Colon (tissue), 2 donors: ENCODE results near the gene LDLRAD4.

Source experiments
- FAIRE-seq: peaks from 2 replicates; lab custom pipeline; 2012; peaks lifted over from hg19 to GRCh38; lab: Jason Lieb, UNC
- donor health status: control.
- donor health status: control.

The LDLRAD4 gene

DNA sequence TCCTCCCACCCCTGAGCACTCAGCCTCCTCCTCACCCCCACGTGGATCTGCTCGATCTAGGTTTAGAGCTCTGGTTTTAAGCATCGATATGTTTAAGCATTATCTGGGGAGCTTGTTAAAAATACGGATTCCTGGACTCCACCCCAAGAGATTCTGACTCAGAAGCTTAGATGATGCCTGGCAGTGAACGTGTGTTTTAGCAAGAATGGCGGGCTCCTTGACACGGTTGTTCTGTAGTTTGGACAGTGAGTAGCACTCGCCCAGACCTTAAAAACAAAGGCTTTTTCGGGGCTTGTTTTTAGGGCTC lies 47.3 kb downstream of the LDLRAD4 start:
- no peak for FAIRE-seq

DNA sequence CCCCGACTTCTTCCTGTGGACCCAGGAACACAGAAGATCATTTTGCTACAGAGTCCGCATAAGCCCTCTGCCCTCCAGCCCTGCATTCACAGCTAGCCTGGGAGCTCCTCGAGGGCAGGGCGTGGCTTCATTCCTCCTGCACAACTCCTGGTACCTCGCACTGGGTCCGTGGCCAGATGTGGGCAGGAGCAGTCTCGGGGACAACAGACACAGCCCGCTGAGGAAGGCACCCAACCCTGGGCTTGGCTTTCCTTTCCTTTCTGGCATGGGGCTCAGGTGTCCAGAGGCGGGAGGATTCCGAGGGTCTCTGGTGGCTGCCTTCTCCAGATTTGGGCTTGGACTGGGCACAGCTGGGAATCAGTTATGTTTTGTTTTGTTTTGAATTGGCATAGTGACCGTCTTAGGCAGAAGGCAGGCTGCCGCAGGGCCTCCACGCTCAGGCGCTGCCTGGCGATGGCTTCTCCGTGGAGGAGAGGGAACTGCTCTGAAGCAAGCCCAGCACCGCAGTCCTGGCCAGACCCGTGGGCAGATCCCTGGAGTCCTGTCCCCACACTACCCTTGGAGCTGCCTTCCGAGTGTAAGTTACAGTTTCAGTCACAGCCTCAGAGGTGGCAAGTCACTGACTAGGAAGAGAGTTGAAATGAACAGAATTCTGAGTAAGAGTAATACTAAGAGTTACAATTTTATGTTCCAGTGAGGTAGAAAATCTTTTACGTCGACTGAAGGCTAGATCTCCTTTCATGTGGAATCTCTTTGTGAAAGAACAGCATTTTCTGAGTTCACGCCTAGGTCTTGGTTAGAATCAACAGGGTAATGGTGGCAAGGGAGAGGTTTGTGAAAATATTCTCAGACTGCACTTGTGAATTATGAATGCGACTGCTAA lies 47.9 kb downstream of the LDLRAD4 start:
- FAIRE-seq = no peak

DNA sequence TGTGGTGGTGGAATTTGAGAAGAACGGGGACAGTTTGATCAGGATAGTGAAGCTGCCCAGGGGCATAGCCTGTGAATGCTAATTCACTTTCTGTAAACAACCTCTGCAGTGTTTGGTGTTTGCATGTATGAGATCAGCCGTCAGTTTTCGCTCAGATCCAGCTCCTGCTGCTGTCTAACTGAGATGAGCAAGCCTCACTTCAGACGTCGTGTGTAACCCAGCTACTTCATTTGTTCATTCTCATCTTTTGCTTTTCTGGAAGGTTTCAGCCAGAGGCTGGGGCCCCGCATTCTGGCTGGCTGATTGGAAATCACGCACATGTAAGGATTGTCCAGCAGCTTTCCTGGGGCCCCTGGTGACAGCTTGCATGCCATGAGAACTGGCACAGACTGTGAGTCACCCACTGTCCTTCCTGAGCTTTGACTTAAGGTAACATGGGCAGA lies 48.9 kb downstream of the LDLRAD4 start:
- no peak for FAIRE-seq

DNA sequence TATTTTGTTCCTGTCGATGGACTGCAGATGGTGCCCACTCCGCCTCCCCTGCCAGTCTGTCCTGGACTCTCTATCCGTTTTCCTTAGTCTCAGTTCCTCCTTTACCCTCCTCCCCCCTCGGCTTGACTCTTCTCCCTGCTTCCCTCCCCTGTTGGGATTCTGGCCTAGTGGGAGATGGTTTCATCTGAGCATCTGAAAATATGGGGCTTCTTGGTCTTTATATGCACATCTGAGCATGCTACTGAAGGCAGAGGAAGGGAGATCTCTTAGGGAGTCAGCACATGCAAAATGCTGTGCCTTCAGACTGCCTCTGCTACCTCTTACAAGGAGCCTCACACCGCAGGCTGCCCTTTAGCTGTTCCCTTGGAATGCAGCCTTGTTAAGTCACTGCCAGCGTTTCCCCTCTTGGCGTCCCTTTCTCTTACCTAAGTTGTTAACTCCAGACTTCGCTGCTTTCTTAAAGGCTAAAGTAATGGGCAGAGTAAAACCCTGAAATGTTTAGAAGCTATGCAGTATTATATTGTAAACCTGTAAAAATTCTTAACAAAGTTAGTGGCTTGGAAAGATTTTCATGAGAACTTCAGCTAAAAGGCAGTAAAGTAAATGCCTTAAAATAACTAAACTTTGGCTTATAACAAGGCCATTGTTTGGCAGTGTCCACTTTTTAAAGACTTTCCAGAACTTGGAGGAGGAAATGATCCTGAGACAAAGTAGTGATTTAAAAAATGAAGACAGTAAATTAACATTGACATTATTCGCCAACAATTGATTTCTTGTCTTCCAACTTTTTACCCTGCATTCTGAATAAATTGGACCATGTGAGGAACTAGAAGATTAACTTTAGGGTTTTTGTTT lies 49.8 kb downstream of the LDLRAD4 start:
- FAIRE-seq = no peak

DNA sequence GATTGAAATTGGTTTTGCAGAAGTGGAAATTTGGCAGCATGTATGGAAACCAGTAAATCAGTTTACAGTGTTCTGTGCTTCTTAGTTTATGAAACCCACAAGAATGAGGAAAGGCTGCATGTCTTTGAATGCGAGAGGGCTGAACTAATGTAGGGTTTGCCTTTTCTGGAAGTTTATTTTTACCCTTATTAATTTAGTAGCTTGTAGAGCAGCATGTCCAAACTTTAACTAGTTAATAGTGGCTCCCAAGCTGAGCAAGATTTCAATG lies 50.4 kb downstream of the LDLRAD4 start:
- FAIRE-seq = no peak

DNA sequence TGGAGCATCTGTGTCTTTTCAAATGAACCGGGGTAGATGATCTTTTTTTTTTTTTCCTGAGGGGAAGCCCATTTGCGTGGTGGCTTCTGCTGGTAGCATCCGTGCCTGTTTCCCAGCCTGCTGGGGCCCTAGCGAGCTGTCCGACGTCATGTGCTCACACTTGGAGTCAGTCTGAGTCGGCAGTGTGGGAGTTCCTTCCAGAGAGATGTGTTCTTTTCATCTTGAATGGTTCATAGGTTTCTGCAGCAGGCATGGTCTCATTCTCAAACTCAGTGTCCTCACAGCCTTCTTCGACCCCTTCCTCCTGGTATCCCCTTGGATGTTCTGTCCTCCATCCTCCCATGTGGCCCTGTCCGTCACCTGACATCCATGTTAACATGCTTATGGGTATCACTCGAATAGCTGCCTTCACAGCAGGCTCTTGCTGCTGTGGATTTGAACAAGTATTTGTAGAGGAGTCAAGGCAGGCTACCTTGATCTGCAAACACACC lies 51.0 kb downstream of the LDLRAD4 start:
- no peak for FAIRE-seq

DNA sequence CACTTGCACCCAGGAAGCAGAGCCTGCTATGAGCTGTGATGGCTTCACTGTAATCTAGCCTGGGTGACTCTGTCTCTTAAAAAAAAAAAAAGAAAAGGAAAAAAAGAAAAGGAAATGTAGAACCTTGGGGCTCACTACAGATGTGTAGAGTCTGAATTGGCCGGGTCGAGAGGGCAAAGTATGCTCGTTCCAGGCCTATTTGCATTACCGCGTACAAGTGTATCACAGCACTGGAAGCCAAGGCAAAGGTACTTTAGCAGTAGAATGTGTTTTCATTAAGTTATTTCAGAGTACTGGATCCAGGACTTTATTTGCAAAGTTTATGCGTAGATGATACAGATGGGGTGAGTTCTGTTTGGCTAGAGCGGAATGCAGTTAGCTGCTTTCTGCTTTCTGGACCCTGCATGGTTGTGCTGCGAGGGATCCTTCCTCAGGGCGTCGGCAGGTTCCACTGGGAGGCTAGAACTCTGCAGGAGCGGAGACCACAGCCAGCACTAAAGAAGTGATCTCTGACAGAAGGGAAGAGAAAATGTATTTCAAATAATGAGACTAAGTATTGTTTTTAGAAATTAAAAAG lies 51.8 kb downstream of the LDLRAD4 start:
- no peak for FAIRE-seq

DNA sequence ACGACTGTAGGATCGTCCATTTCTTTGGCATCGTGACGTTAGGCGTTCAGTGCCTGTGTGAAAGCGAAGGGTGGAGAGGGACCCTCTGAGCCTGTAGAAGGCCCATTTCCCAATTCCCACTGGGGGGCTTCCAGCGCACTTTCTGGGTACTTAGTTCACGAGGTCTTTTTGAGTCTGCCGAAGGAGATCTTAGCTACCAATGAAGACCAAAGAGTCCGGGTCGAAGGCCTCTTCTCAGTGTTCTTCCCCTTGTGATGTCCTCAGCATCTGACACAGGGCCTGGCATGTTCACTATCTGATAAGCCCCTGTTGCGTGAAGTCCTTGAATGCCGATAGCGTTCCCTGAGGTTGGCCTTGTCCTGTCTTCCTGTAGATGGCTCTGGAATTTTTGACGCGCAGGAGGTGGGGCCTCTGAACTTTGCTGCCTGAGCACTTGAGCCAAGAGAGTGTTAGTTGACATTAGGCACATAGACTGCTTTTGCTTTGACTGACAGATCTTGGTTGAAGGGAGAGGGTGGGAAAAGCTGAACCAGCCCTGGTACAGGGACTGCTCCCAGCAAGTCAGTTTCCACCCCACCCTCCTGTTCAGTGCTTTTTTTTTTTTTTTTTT lies 52.8 kb downstream of the LDLRAD4 start:
- no peak for FAIRE-seq

DNA sequence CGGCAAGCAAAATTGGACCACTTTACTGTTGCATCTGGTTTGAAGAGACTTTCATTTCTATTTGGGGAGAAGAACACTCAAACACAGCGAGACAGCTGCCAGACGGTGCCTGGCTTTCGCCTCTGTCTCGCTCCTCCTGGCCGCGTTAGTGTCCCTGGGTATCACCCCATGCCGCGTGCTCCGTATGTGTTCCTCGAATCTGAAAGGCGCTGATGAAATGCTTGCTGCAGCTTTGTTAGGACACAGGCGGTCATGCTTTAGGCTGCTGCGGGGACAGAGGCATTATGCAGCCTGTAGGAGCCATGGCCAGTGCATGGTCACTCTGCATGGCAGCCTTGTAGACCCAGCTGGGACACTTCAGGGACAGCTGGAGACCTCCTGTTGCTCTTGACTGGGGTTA lies 53.9 kb downstream of the LDLRAD4 start:
- no peak for FAIRE-seq

DNA sequence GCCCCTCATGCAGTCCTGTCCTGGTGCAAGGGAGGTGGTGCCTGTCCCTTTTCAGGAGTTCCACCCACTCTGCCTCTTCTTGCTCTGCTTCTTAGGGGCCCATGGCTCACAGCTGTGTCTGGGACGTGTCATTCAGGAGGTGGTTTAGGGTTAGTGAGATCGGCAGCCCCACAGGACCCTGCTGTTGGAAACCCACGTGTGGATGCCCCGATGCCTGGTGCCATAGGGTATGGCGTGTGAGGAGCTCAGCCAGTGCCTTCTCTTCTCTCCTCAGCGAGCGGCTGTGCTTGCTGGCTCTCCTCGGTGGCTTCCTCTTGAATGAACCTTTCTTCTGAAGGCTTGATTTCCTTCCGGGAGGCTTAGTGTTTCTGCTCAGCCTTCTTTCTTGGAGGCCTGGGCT lies 55.2 kb downstream of the LDLRAD4 start:
- no peak for FAIRE-seq

DNA sequence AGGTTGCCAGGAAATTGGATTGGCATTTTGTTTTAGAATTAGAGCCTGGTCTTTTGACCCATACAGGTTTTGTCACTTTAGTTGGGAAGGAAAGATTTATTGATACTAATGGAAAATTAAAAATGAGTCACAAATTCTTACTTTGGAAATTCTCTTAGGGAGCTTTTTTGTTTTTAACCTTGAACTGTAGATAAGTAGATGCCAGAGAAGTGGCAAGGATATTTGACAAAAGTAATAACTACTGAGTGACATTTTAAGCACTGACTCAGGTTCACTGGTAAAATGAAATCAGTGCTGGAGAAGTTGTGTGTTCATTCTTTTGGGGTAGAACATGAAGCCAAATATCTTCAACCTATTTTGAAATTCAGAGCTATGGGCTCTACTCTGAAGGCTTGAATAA lies 56.5 kb downstream of the LDLRAD4 start:
- FAIRE-seq = no peak

DNA sequence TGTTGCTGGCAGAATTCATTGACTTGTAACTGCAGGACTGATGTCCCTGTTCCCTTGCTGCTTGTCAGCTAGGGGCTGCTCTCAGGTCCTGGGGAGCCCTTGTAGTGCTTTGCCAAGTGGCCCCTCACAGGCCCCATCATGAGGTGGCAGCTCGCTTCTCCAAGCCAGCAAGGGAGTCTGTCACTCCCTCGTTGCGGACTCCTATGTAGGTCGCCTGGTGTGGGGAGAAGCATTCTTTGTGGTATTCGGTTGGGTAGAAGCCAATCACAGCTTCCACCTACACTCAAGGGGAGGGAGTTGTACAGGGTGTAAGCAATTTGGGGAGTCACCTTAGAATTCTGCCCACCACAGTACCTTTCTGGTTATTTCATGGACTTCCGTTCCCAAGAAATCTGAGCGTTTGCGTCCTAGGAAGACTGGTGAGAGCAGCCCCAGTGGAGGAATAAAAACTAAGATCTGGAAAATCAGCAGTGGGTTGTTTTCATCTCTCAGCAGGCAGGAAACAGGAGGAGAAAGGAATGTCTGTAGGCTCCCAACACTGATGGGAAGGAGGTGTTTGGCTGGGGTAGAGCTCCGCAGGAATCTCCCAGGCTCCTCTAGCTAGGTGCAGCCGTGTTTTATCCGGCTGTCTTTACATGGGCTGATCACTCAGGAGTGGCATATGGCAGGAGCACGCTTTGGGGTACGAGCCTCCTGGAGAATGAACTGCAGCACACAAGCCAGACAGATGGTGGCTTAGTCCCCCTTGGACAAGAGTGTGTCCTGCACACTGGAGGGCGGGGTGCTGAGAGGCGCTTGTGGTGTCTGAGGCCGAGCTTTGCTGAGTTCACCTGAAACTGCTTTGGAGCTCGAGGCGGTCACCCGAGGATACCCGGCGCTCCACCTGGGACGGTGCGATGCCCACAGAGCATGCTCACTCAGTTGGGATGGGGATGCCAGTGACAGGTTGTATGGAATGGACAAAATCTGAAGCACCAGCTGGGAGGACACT lies 58.3 kb downstream of the LDLRAD4 start:
- no peak for FAIRE-seq

DNA sequence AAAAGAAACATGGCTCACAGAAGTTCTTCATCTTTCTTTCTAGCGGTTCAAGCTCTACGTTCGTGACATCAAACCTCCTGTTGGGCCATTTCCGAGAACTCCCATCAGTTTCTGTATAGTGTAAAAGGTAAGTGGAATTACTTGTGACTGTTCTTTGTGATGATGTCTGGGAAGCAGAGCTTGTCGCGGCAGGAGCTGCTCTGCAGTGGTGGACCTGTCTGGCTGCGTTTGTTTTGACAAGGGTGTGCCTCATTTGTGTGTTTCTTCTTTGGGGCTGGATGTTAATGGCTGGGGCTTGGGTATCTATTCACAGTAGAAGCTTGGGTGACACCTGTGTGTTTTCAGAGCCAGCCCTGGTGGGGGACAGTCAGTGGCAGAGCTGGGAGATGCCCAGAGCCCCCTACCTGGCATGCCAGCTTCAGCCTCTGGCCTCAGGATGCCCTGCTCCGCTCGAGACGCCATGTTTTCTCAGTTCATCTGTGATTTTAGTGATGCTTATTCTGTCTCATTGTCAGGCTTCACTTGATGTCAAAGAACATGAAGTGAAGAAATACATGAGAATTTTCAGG lies 59.6 kb downstream of the LDLRAD4 start:
- FAIRE-seq = no peak

DNA sequence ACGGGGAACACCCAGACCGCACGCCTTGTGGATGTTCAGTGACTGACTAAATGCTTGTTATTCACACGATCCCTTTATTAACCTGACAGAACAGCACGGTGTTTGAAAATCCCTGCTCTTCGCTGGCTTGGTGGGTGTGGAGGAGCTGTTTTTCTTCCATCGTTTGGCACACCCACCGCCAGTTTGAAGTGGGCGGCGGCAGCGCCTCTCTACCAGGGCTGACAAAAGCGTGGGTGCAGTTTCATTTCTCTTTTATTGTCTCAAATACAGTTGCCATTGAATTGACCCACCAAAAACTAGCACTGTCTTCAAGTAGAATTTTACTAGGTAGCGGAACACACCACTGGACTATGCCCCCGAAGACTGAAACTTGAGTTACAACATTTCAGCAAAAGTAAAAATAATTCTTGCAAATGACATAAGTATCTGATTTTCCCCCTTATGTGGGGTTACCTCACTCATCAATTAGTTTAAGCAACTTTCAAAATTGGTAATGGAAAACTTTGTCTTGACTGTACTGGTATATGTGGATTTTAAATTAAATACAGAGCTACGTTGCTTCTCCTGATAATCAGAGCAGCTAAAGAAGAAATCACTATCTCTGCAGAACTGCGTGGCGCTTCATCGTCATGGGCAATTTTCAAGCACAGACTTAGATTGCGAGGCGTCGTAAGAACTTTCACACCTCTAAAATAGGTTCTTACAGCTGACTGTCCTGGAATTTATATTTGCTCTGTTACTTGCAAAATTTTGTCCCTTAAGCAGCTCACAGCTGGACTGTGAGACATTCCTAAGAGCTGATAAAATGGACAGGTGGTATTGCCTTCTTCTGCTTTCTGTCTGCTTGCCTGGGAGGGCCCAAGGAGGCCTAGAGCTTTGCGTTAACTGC lies 60.9 kb downstream of the LDLRAD4 start:
- FAIRE-seq = no peak

DNA sequence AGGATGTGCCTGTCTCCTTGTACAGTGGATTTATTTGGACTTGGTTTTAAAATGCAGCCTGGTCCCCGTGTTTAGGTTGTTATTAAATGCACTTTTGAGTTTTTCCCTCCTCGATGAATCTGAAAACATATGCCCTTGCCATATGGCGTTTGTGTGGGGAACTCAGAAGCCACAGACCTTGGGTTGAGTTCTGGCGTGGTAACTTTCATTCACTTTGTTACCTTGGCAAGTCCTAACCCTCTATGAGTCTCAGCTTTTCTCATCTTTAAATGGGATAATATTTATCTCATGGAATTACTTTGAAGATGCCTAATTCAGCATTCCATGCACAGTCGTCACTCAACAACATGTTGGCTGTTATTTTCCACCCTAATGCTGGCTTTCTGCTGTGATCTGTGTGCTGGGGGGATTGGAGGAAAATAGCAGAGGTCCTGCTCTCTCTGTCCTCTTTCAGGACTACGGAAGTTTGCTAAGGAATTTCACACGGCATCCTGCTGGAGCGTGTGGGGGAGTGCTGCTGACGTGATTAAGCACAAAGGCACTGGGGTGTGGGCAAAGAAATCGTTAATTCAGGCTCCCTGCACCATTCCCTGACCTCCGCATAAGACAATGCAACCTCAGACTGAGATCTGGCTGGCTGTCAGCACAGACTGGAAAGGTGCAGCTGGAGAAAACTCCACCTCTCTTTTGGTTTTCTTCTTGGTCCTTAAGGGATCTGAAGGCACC lies 61.7 kb downstream of the LDLRAD4 start:
- no peak for FAIRE-seq

DNA sequence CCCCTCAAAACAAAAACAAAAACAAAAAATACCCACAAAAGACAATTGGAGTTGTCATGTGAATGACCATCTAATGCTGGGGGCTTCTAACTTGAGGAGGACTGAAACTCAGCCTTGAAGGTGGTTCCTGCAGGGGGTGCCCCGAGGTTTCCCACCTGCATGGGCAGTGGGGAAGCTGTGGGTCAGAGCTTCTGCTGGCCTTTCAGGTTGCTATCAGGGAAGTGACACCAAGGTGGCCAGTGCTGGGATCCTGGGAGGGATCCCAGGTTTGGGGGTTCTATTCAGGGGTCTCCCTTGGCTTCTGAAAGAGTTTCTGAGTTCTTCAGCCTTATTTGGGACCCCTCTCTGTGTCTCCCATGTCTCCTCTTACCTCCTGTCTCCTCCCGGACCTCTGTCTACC lies 62.8 kb downstream of the LDLRAD4 start:
- FAIRE-seq = no peak

DNA sequence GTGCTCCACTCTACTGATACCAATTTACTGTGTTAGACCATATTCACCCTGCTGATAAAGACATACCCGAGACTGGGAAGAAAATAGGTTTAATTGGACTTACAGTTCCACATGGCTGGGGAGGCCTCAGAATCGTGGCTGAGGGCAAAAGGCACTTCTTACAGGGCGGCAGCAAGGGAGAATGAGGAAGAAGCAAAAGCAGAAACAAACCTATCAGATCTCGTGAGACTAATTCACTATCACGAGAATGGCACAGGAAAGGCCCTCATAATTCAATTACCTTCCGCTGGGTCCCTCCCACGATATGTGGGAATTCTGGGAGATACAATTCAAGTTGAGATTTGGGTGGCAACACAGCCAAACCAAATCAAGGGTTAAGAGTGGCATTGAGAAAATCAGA lies 65.2 kb downstream of the LDLRAD4 start:
- no peak for FAIRE-seq

DNA sequence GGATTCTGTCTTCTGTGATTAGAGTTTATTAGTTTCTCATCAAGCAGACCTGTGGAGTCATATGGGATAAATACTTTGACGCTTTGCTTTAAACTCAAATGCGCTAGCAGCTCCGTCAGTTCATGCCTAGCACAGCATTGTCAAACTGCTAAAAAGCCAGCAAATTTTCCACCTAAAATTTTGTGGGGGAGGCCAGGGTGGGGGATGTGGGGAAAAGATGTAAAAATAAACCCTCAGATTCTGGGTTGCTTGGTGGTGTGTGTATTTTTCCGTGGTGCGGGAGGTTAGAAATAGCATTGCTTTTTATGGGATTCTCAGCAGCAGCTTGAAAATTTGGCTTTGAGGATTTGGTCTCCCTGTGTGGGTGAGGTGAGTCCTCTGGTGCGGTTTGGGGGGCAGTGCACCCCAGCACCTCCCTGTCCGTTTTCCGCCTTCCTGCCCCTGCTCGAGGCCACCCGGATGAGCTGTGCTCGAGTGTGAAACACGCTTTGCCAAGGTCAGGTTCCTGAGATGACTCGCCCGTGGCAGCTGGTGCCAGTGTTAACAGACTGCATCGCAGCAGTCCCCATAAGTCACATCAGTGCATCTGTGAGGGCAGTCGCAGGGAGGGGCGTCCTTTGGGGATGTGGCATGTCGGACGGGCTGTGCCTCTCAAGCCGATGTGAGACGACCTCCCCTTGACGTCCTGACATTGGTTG lies 65.9 kb downstream of the LDLRAD4 start:
- no peak for FAIRE-seq

DNA sequence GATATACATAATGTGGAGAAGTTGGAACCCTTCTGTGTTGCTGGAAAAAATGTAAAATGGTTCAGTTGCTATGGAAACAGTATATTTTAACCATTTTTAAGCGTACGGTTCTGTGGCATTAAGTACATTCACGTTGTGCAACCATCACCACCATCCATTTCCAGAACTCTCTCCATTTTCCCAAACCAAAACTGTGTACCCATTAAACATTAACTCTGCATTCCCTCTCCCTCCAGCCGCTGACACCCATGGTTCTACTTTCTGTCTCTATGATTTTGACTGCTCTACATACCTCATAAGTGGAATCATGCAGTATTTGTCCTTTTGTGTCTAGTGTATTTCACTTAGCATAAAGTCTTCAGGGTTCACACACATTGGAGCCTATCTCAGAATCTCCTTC lies 67.3 kb downstream of the LDLRAD4 start:
- FAIRE-seq = no peak
